ENCODE data around the gene OPN4.

The OPN4 gene

DNA sequence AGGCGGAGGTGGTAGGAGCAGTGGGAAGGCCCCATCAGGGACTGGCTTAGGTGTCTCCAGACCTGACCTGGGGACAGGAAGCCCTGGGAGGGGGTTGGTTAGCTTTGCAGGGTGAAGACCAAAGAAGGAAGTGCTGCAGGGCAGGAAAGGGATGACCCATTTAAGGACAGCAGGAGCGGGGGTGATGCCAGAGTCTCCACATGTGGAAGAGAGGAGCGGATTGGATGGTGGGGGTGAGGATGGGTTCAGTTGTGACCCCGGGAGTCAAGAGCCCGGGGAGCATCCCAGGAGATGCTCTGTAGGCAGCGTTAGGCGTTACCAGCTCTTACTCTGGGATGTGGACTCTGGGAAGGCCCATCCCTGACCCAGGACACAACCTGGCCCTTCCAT lies 10.9 kb downstream of the OPN4 start:
- DNase-seq (ENCODE audit: low read depth), result no peak
- TF ChIP-seq, protein P1, sequence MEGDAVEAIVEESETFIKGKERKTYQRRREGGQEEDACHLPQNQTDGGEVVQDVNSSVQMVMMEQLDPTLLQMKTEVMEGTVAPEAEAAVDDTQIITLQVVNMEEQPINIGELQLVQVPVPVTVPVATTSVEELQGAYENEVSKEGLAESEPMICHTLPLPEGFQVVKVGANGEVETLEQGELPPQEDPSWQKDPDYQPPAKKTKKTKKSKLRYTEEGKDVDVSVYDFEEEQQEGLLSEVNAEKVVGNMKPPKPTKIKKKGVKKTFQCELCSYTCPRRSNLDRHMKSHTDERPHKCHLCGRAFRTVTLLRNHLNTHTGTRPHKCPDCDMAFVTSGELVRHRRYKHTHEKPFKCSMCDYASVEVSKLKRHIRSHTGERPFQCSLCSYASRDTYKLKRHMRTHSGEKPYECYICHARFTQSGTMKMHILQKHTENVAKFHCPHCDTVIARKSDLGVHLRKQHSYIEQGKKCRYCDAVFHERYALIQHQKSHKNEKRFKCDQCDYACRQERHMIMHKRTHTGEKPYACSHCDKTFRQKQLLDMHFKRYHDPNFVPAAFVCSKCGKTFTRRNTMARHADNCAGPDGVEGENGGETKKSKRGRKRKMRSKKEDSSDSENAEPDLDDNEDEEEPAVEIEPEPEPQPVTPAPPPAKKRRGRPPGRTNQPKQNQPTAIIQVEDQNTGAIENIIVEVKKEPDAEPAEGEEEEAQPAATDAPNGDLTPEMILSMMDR (IDR thresholded peaks at IDR 0.05; ENCODE audit: control insufficient read depth, insufficient read depth, low read depth, low read length, missing control alignments), result no peak
- H3K4me3 ChIP-seq (ENCODE audit: control insufficient read depth, low read depth, low read length), result no peak overlapping the region

DNA sequence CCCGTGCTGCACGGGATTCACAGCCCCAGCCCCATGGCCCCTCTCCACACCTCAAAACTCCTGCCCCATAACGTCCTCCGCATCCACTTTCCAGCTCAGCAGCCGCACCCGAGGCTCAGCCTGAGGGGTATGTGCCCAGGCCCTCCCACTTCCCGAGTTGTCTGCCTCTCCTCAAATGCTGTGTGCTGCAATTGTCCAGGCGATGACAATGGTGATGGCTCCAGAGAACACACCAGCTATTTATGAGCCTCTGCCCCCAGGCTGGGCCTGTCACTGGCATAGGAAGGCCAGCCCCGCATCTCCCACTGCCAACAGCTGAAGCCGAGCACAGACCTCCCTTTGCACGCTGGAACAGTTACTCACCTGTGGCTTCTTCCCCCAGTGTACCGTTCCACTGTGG lies 11.5 kb downstream of the OPN4 start:
- DNase-seq (ENCODE audit: low read depth), result no peak
- TF ChIP-seq, protein P1 (IDR thresholded peaks at IDR 0.05; ENCODE audit: control insufficient read depth, insufficient read depth, low read depth, low read length, missing control alignments), result no peak

DNA sequence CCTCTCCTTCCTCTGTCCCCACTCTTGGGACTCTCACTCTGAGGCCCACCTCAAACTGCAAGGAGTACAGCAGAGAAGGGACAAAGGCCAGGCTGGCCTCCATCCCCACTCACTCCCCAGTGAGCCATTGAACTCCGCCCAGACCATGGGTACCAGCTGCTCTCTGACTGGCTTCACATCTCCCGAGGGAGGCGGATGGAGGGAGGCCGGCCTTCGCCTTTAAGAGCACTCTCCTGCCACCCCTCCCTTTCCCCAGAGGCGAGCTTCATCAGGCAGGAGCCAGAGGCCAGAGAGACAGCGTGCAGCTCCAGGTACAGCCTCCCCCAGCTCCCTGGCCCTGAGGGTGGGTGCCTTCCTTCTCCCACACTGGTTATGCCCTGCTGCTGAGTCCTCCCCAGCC lies 12.2 kb downstream of the OPN4 start:
- TF ChIP-seq, protein P1 (IDR thresholded peaks at IDR 0.05; ENCODE audit: control insufficient read depth, insufficient read depth, low read depth, low read length, missing control alignments), result no peak
- no peak overlapping the region for H3K4me3 ChIP-seq (ENCODE audit: control insufficient read depth, low read depth, low read length)
- DNase-seq (ENCODE audit: low read depth), result no peak

More for the DNA sequence above, 11.5 kb downstream of the OPN4 start:
- H3K4me3 ChIP-seq (ENCODE audit: control insufficient read depth, low read depth, low read length), result no peak overlapping the region

DNA sequence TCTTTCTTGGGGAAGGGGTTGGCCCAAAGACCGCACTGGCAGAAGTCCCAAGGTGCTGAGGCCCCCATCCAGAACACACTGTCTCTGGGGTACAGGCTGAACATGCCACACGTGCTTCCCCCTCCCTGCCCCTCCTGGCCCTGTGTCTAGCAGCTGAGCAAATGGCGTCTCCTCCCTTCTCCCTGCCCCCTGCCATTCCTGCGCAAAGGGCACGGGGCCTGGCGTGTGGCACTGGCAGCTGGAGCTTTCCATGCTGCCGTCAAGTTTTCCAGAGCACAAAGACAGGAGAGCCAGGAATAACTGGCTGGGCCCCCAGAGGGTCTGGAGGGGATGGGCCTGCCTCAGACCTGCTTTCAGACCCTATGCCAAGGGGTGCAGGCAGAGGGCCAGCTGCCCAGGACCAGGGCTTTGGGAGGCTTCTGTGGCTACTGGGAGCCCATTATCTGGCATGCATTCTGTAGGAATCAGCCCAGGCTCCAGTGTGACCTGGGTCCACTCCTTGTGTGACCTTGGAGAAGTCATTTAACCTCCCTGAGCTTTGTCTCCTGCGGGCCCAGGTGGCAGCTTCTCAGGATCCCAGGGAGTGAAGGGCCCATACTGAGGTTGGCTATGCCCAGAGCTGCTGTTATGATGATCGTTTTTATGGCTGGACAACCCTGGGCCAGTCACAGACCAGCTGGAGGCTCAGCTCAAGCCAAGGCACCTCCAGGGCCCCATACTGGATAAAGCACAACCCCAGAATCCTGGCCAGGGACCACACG lies 13.3 kb downstream of the OPN4 start:
- TF ChIP-seq, protein P1 (IDR thresholded peaks at IDR 0.05; ENCODE audit: control insufficient read depth, insufficient read depth, low read depth, low read length, missing control alignments), result no peak
- DNase-seq (ENCODE audit: low read depth), result no peak
- no peak overlapping the region for H3K4me3 ChIP-seq (ENCODE audit: control insufficient read depth, low read depth, low read length)

DNA sequence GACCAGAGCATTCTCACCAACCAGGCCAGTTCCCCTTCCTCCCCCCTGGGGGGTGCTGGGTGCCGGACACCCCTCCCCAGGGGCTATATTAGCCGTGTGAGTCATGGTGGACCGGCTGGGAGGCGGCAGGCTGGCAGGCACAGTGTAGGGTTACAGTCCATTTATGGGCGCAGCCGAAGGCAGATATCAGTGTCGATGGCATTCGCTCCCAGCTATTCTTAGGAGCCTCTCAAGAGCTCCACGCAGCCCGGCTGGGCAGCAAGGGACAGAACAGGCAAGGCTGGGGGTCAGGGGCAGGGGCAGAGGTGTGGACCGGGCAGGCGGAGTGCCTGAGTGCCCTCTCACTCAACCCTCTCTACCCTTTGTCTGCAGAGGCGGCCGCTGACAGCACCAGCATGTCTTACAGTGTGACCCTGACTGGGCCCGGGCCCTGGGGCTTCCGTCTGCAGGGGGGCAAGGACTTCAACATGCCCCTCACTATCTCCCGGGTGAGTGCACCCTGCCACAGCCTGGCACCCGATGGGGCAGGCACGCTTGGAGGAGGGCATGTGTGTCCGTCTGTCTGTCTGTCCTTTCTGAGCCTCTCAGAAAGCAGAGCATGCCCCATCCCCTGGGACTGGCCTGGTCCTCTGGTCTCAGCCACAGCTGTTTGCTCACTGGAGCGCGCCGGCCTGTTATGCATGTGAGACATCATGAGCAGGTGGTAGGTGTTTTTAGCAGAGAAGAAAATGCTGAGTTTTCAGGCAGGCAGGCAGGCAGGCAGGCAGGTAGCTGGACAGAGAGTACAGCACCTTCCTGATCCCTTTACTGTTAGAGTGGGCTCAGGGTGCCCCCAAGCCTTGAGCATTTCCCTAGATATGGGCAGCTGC lies 14.2 kb downstream of the OPN4 start, which contains the start of gene LDB3:
Gene LDB3, plus strand, starts transcription at position 215 of the 869 bp plus-strand sequence. Its CDS starts 181 bp downstream, at position 396.
- no peak within 1 kb of the TSS for H3K4me3 ChIP-seq (ENCODE audit: control insufficient read depth, low read depth, low read length)
- DNase-seq (ENCODE audit: low read depth), result no peak
- TF ChIP-seq, protein P1 (IDR thresholded peaks at IDR 0.05; ENCODE audit: control insufficient read depth, insufficient read depth, low read depth, low read length, missing control alignments), result no peak

DNA sequence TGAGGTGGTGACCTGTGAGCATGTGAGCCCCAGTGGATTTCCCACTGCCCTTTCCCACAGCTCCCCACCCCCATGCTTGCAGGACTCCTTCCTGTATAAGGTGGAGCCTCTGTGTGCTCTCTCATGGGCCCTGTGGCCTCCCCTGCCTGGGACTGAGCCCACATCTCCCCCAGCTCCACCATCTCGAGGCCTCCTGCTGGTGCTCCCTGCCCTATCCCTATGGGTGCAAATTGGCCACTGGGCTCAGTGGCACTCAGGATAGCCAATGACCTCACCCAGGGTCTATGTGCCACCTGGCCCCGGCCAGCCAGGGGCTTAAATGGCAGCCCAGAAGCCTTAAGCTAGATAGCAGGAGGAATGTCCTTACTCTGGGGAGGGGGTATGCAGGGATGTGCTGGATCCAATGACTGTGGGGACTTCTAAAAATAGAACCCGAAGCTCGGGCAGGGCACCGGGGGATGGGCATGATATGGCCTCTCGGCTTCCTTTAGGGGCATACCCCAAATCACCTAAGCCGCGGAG lies 16.0 kb downstream of the OPN4 start:
- DNase-seq (ENCODE audit: low read depth), result no peak
- TF ChIP-seq, protein P1 (IDR thresholded peaks at IDR 0.05; ENCODE audit: control insufficient read depth, insufficient read depth, low read depth, low read length, missing control alignments), result no peak
- no peak overlapping the region for H3K4me3 ChIP-seq (ENCODE audit: control insufficient read depth, low read depth, low read length)

All from AG09309 (cell line).